Osteocyte (in vitro differentiated cells): ENCODE measurements around the gene SLC39A11. TPM values are rescaled to one million over a fixed set of nuclear protein-coding genes. Genes with fewer than 3 reads are reported as not detected.
"Not testable (repeated sequence)": the region's sequence is repeated elsewhere in the genome, so short reads cannot be mapped to it uniquely, and the experiment has no call there.

Experiments
- DNase-seq: peaks from one replicate; pipeline ENCODE4 v3.0.0; 2021; ENCODE audit warnings: mixed read lengths; ENCODE audit not compliant: unreplicated experiment; ENCODE audit errors: extremely low spot score
- H3K27ac Mint-ChIP-seq: one replicate; pipeline ENCODE4 v1.8.0; 2021; ENCODE audit warnings: mild to moderate bottlenecking, mixed read lengths; ENCODE audit not compliant: unreplicated experiment
- H3K27me3 Mint-ChIP-seq: one replicate; pipeline ENCODE4 v1.8.0; 2021; ENCODE audit warnings: mixed read lengths; ENCODE audit not compliant: unreplicated experiment
- H3K36me3 Mint-ChIP-seq: one replicate; pipeline ENCODE4 v1.8.0; 2021; ENCODE audit warnings: mixed read lengths; ENCODE audit not compliant: unreplicated experiment
- H3K4me1 Mint-ChIP-seq: one replicate; pipeline ENCODE4 v1.8.0; 2021; ENCODE audit warnings: mixed read lengths; ENCODE audit not compliant: unreplicated experiment
- H3K4me3 Mint-ChIP-seq: one replicate; pipeline ENCODE4 v1.8.0; 2021; ENCODE audit warnings: mild to moderate bottlenecking, moderate library complexity, mixed read lengths; ENCODE audit not compliant: unreplicated experiment
- H3K9me3 Mint-ChIP-seq: one replicate; pipeline ENCODE4 v1.8.0; 2021; ENCODE audit warnings: mixed read lengths; ENCODE audit not compliant: unreplicated experiment
- total RNA-seq: library from RNA; stranded (reverse); gene quantifications from 2 replicates; pipeline ENCODE4 v1.2.1, GENCODE V29; 2021
- TF ChIP-seq, protein P1 (sequence below): fragments of 200-600 bp; sonication (generic); IDR thresholded peaks from 2 replicates; pipeline ENCODE4 v1.5.0; 2021; ENCODE audit warnings: antibody characterized with exemption, mild to moderate bottlenecking, moderate library complexity

SLC39A11 gene
- total RNA-seq, 1 donor from 2014 or later, result 50.2 TPM

DNA sequence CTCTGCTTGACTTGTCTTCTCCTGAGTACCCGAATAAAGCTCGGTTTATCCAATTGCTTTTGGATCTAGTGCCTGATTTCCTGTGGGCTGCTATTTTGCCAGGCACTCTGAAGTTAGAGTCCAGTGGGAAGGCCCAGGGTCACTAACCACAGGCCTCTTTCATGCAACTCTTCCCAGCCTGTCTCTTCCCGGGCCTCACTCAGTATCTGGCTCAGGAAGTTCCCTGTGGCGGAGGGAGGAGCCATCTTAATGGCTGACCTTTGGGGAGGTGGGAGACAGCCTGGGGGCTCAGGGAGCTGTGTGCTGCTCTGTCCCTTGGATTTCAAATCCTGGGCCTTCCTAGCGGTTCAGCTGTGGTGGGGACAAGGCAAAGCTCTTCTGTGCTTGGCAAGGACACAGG, 328.5 kb downstream of the SLC39A11 start:
- H3K4me1 Mint-ChIP-seq, result peaks cover 4% of the 10 kb centered on the region
- no peak for DNase-seq
- no peak overlapping the region for H3K27ac Mint-ChIP-seq
- H3K36me3 Mint-ChIP-seq, result peaks cover 6% of the 10 kb centered on the region
- H3K27me3 Mint-ChIP-seq, result no peaks in the 10 kb centered on the region
- H3K9me3 Mint-ChIP-seq, result peaks cover 8% of the 10 kb centered on the region
- no peak overlapping the region for H3K4me3 Mint-ChIP-seq
- TF ChIP-seq, protein P1, sequence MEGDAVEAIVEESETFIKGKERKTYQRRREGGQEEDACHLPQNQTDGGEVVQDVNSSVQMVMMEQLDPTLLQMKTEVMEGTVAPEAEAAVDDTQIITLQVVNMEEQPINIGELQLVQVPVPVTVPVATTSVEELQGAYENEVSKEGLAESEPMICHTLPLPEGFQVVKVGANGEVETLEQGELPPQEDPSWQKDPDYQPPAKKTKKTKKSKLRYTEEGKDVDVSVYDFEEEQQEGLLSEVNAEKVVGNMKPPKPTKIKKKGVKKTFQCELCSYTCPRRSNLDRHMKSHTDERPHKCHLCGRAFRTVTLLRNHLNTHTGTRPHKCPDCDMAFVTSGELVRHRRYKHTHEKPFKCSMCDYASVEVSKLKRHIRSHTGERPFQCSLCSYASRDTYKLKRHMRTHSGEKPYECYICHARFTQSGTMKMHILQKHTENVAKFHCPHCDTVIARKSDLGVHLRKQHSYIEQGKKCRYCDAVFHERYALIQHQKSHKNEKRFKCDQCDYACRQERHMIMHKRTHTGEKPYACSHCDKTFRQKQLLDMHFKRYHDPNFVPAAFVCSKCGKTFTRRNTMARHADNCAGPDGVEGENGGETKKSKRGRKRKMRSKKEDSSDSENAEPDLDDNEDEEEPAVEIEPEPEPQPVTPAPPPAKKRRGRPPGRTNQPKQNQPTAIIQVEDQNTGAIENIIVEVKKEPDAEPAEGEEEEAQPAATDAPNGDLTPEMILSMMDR, result no peak

GRCh38 chr17:72761893-72762575, 330.5 kb downstream of the SLC39A11 start:
- not testable (repeated sequence) for H3K4me1 Mint-ChIP-seq, H3K27me3 Mint-ChIP-seq, H3K27ac Mint-ChIP-seq, DNase-seq, H3K9me3 Mint-ChIP-seq, H3K4me3 Mint-ChIP-seq, H3K36me3 Mint-ChIP-seq

GRCh38 chr17:72761431-72761830, 331.1 kb downstream of the SLC39A11 start:
- H3K4me1 Mint-ChIP-seq, result peaks cover 4% of the 10 kb centered on the region
- H3K4me3 Mint-ChIP-seq, result no peak overlapping the region
- peaks cover 2% of the 10 kb centered on the region for H3K9me3 Mint-ChIP-seq
- H3K27me3 Mint-ChIP-seq, result no peaks in the 10 kb centered on the region
- no peak for DNase-seq
- TF ChIP-seq, protein P1, result no peak
- H3K27ac Mint-ChIP-seq, result no peak overlapping the region
- H3K36me3 Mint-ChIP-seq, result peaks cover 2% of the 10 kb centered on the region

- TF ChIP-seq, protein P1, result no peak
- peaks cover 8% of the 10 kb centered on the region for H3K9me3 Mint-ChIP-seq
These were observed 332.1 kb downstream of the SLC39A11 start for GRCh38 chr17:72760368-72760767.

GRCh38 chr17:72759301-72759700, 333.2 kb downstream of the SLC39A11 start:
- Mint-ChIP-seq H3K27ac (no peak overlapping the region), H3K36me3 (peaks cover 11% of the 10 kb centered on the region), H3K4me1 (peaks cover 4% of the 10 kb centered on the region), H3K27me3 (no peaks in the 10 kb centered on the region), H3K9me3 (peaks cover 8% of the 10 kb centered on the region), H3K4me3 (no peak overlapping the region)
- TF ChIP-seq, protein P1, result no peak
- DNase-seq, result no peak

More at GRCh38 chr17:72760368-72760767, 332.1 kb downstream of the SLC39A11 start:
- Mint-ChIP-seq H3K27me3 (no peaks in the 10 kb centered on the region), H3K4me3 (no peak overlapping the region), H3K27ac (no peak overlapping the region), H3K36me3 (peaks cover 7% of the 10 kb centered on the region), H3K4me1 (peaks cover 4% of the 10 kb centered on the region)
- no peak for DNase-seq
